Activated CD8-positive, alpha-beta memory T cell treated with anti-CD3 and anti-CD28 coated beads, Interleukin-2, amount 50 U/mL, for 24 hours (primary cell): ENCODE measurements around the gene GTPBP2.
"Not testable (repeated sequence)": the region's sequence is repeated elsewhere in the genome, so short reads cannot be mapped to it uniquely, and the experiment has no call there.

ENCODE experiments used
- DNase-seq: peaks from one replicate; pipeline ENCODE4 v3.0.0-alpha.2; 2020; ENCODE audit errors: extremely low read depth

GTPBP2 gene

GRCh38 chr6:43629104-43629504 is at the start of gene GTPBP2:
Gene GTPBP2 (minus strand): TSS chr6:43629264. CDS start chr6:43629162, 102 bp downstream.
- peak; percentile 88 for DNase-seq

- no peak for DNase-seq
These were observed 49.3 kb upstream of the GTPBP2 start for GRCh38 chr6:43678341-43678740.

- DNase-seq = no peak
These were observed 48.7 kb upstream of the GTPBP2 start for GRCh38 chr6:43677759-43678158.

GRCh38 chr6:43676962-43677606 is 48.0 kb upstream of the GTPBP2 start:
- no peak for DNase-seq

- DNase-seq = no peak
These were observed 45.9 kb upstream of the GTPBP2 start for GRCh38 chr6:43674921-43675320.

- no peak for DNase-seq
These were observed 45.2 kb upstream of the GTPBP2 start for GRCh38 chr6:43674291-43674690.

- no peak for DNase-seq
These were observed 44.5 kb upstream of the GTPBP2 start for GRCh38 chr6:43673444-43674084.

GRCh38 chr6:43671801-43672690 is 43.0 kb upstream of the GTPBP2 start:
- DNase-seq = no peak

- DNase-seq = no peak
These were observed 42.1 kb upstream of the GTPBP2 start for GRCh38 chr6:43671011-43671800.

GRCh38 chr6:43670623-43670986 is 41.5 kb upstream of the GTPBP2 start:
- DNase-seq = no peak

GRCh38 chr6:43669922-43670622 is 41.0 kb upstream of the GTPBP2 start:
- no peak for DNase-seq

GRCh38 chr6:43669050-43669921 is 40.2 kb upstream of the GTPBP2 start:
- DNase-seq = no peak

GRCh38 chr6:43668151-43669028 is 39.3 kb upstream of the GTPBP2 start:
- no peak for DNase-seq

- peak; percentile 47 for DNase-seq
These were observed 38.4 kb upstream of the GTPBP2 start for GRCh38 chr6:43667245-43668150.

GRCh38 chr6:43666196-43666920 is 37.3 kb upstream of the GTPBP2 start:
- DNase-seq = no peak

- DNase-seq = no peak
These were observed 36.3 kb upstream of the GTPBP2 start for GRCh38 chr6:43665376-43665775.

- DNase-seq = not testable (repeated sequence)
These were observed 33.9 kb upstream of the GTPBP2 start for GRCh38 chr6:43662948-43663347.
